GM12878 (cell line): Measurements from ENCODE around the gene MXRA8. TPM values are rescaled to one million over a fixed set of nuclear protein-coding genes. Genes with fewer than 3 reads are reported as not detected.

Source experiments
- ATAC-seq: fragments of 200-7000 bp; cut with Tn5 transposase; 3 replicates; pipeline ENCODE4 v1.9.1; 2020; ENCODE audit warnings: mild to moderate bottlenecking, moderate library complexity
- BruUV-seq: library from RNA; stranded (reverse); fragments of 400-500 nt; replicated peaks from 2 replicates; lab custom pipeline; 2021; lab: Mats Ljungman, UMichigan
- CTCF ChIA-PET: fragments of 300-600 bp; sonication (Branson Sonifier 250); formaldehyde crosslinking; extraction: SDS; loops from one replicate; lab custom pipeline; 2021; ENCODE audit warnings: inconsistent platforms; lab: Yijun Ruan, JAX
- POLR2A ChIA-PET: fragments of 350-600 bp; formaldehyde crosslinking; extraction: SDS; loops from one replicate; lab custom pipeline; 2021; ENCODE audit warnings: inconsistent platforms; lab: Charles Lee
- RAD21 ChIA-PET: fragments of 300-600 bp; sonication (Branson Sonifier 250); formaldehyde crosslinking; loops from one replicate; lab custom pipeline; 2023; ENCODE audit warnings: antibody characterized with exemption; ENCODE audit not compliant: unreplicated experiment; lab: Charles Lee
- SMC1A ChIA-PET: fragments of 300-600 bp; sonication (Branson Sonifier 250); formaldehyde crosslinking; loops from one replicate; lab custom pipeline; 2023; ENCODE audit not compliant: unreplicated experiment, uncharacterized antibody; lab: Charles Lee
- DNase-seq: peaks from one replicate; pipeline ENCODE4 v3.0.0-alpha.2; 2011; ENCODE audit warnings: low read depth, low spot score
- FAIRE-seq: peaks from 3 replicates; lab custom pipeline; 2011; peaks lifted over from hg19 to GRCh38; lab: Jason Lieb, UNC
- H2AFZ ChIP-seq: 2 replicates; pipeline ENCODE4 v1.6.0; 2011; ENCODE audit warnings: low read depth, low read length, control low read depth; ENCODE audit not compliant: control insufficient read depth
- H3K27ac ChIP-seq: 2 replicates; pipeline ENCODE4 v1.5.1; 2011; ENCODE audit warnings: control low read depth; ENCODE audit not compliant: control insufficient read depth, insufficient read depth
- H3K27me3 ChIP-seq, 2 experiments: replicated peaks in 1 of 2; 2 replicates each; pipeline versions ENCODE4 v1.6.0 to v1.6.1; 2011; ENCODE audit warnings: low read length in 1 of 2; ENCODE audit not compliant: control insufficient read depth in 2 of 2, insufficient read depth in 2 of 2
- H3K36me3 ChIP-seq, 2 experiments: 2 replicates each; pipeline ENCODE4 v1.5.1; 2011; ENCODE audit warnings: low read length in 1 of 2; ENCODE audit not compliant: control insufficient read depth in 2 of 2, insufficient read depth in 2 of 2
- H3K4me1 ChIP-seq: 2 replicates; pipeline ENCODE4 v1.6.1; 2011; ENCODE audit warnings: mild to moderate bottlenecking, low read length, moderate library complexity, mixed read lengths; ENCODE audit not compliant: control insufficient read depth, insufficient read depth
- H3K4me2 ChIP-seq: 2 replicates; pipeline ENCODE4 v1.6.0; 2011; ENCODE audit warnings: control low read depth; ENCODE audit not compliant: control insufficient read depth, insufficient read depth
- H3K4me3 ChIP-seq: fragments of 200-600 bp; sonication (generic); 2 replicates; pipeline ENCODE4 v1.5.1; 2016
- H3K79me2 ChIP-seq: 2 replicates; pipeline ENCODE4 v1.6.0; 2011; ENCODE audit warnings: low read length; ENCODE audit not compliant: control insufficient read depth, insufficient read depth
- H3K9ac ChIP-seq: 2 replicates; pipeline ENCODE4 v1.8.0; 2011; ENCODE audit warnings: low read length, control low read depth, mixed read lengths; ENCODE audit not compliant: control insufficient read depth, insufficient read depth
- H3K9me3 ChIP-seq: replicated peaks from 3 replicates; pipeline ENCODE4 v1.5.1; 2011; ENCODE audit warnings: mild to moderate bottlenecking, low read length; ENCODE audit not compliant: control insufficient read depth, insufficient read depth
- H4K20me1 ChIP-seq: 2 replicates; pipeline ENCODE4 v1.6.0; 2011; ENCODE audit not compliant: control insufficient read depth, insufficient read depth
- BMI1 ChIP-seq: fragments of 450-650 bp; IDR thresholded peaks from 2 replicates; pipeline ENCODE4 v1.6.1; 2016; ENCODE audit warnings: mild to moderate bottlenecking, moderate library complexity, borderline replicate concordance
- CUX1 ChIP-seq: IDR thresholded peaks from 2 replicates; pipeline ENCODE4 v1.6.1; 2012; ENCODE audit warnings: improper control_type of control experiment, low read depth, low read length; ENCODE audit not compliant: insufficient replicate concordance
- FOXM1 ChIP-seq: IDR thresholded peaks from 2 replicates; pipeline ENCODE4 v1.6.1; 2012; ENCODE audit warnings: low read depth, mild to moderate bottlenecking, inconsistent platforms, low read length, moderate library complexity
- NFYB ChIP-seq: IDR thresholded peaks from 2 replicates; pipeline ENCODE4 v1.6.1; 2011; ENCODE audit warnings: low read depth, mild to moderate bottlenecking, low read length, improper control_type of control experiment, moderate library complexity; ENCODE audit not compliant: insufficient read depth
- POLR2A ChIP-seq: IDR thresholded peaks from 2 replicates; pipeline ENCODE4 v1.6.1; 2011; ENCODE audit warnings: low read depth, mild to moderate bottlenecking, low read length
- POLR2AphosphoS2 ChIP-seq: IDR thresholded peaks from 2 replicates; pipeline ENCODE4 v1.6.1; 2011; ENCODE audit warnings: low read depth, mild to moderate bottlenecking, low read length, improper control_type of control experiment, moderate library complexity
- SP1 ChIP-seq: IDR thresholded peaks from one replicate; pipeline ENCODE4 v1.6.1; 2011; ENCODE audit warnings: low read depth, low read length
- WGBS: methylation state at CpG from one replicate; pipeline ENCODE4 v1.1.6; 2016; ENCODE audit warnings: low lambda C conversion rate; ENCODE audit not compliant: insufficient replicate concordance, insufficient coverage; ENCODE audit errors: missing lambda C conversion rate; 5-methylcytosine and 5-hydroxymethylcytosine counted together
- in situ Hi-C: fragments of 300-500 bp; cut with MboI; formaldehyde crosslinking; loops from 9 replicates; pipeline ENCODE4 v1.14.3; 2018; ENCODE audit warnings: mixed read lengths
- intact Hi-C: fragments of 100-400 bp; cut with micrococcal nuclease; formaldehyde crosslinking; loops from one replicate; pipeline ENCODE4 v1.14.2; 2022; ENCODE audit not compliant: unreplicated experiment
- polyA plus RNA-seq, 11 experiments: library from polyadenylated mRNA; depleted of rRNA in 4 of 11; unstranded in 6 of 11; stranded (reverse) in 5 of 11; fragments of >200 nt; fragmentation: Nextera tagmentation in 4 of 11; fragmentation: Illumina TruSeq in 1 of 11; extraction: Ambion mirVana in 4 of 11; extraction: Trizol in 1 of 11; gene quantifications; 1 replicate in 1 of 11; 2 replicates in 10 of 11; pipeline versions ENCODE4 v1.2.1 to v1.2.3, GENCODE V29; 2011 to 2016; ENCODE audit warnings: inconsistent platforms in 2 of 11, missing spikeins in 2 of 11, low read depth in 1 of 11
- total RNA-seq, 4 experiments: library from RNA; depleted of rRNA in 3 of 4; stranded (reverse); fragments of >200 nt in 3 of 4; fragmentation: Illumina TruSeq in 1 of 4; extraction: Trizol in 1 of 4; gene quantifications; 2 replicates each; pipeline versions ENCODE4 v1.2.1 to v1.2.3, GENCODE V29; 2013 to 2021
- TF ChIP-seq, protein P1 (sequence below): fragments of 450-650 bp; IDR thresholded peaks from 2 replicates; pipeline ENCODE4 v1.6.1; 2017; ENCODE audit warnings: borderline replicate concordance
- TF ChIP-seq, protein P2 (sequence below): fragments of 450-650 bp; formaldehyde crosslinking; IDR thresholded peaks from 2 replicates; pipeline ENCODE4 v1.4.0; 2020; ENCODE audit warnings: mild to moderate bottlenecking, moderate library complexity
- TF ChIP-seq, protein P3 (sequence below): fragments of 450-650 bp; IDR thresholded peaks from 2 replicates; pipeline ENCODE4 v1.6.1; 2017; ENCODE audit warnings: mild to moderate bottlenecking

Gene MXRA8
- total and polyA plus RNA-seq, 10 of the 15 experiments (the other 5 are each of a cell fraction or from before 2014, with no cell fraction given), result 0.11 to 0.54 (median 0.21) TPM; not detected in 6

DNA sequence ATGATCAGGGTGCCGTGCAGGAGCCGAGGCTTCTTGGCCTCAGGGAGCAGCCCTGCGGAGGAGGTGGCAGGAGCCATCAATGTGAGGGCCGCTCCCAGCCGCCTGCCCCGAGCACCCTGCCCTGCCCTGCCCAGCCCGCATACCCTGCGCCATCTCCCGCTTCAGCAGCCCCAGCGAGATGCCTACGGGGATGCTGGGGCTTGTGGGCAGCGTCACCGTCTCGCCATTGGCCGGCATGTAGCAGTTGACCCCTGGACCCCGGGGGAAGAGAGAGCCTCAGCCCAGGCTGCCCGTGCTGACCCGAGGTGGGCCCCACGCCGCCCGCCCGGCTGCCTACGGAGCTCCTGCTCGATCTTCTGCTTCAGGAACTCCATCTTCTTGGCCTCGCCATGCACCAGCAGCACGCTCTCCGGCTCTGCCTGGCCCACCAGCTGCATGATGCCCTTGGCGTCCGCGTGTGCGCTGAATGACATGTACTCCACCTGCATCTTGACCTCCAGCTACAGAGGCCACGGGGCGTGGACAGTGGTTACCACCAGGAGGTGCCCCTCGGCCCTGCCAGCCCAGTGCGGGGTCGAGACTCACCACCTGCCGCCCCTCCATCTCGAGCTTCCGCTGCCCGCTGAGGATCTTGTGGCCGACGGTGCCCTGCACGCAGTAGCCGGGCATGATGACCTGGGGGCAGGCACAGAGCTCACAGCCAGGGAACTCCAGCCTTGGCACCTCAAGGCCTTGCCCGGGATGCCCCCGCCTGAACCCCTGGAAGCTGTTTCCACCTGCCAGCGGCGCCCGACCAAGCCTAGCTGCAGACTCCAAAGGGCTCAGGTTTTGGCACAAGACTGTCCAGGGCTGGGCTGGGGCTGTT, 45.7 kb downstream of the MXRA8 start:
- Histone ChIP-seq H2AFZ (no peak overlapping the region), H3K79me2 (peaks cover 6% of the 10 kb centered on the region), H3K36me3 (peaks cover 3 to 34% of the 10 kb centered on the region in 2 experiments; a peak in 3 of 4 replicates), H3K9me3 (no peaks in the 10 kb centered on the region), H4K20me1 (no peaks in the 10 kb centered on the region), H3K27me3 (no peaks in the 10 kb centered on the region), H3K27ac (no peak overlapping the region), H3K4me3 (no peak overlapping the region), H3K9ac (no peak overlapping the region), H3K4me2 (no peak overlapping the region), H3K4me1 (no peaks in the 10 kb centered on the region)
- DNase-seq (no peak), FAIRE-seq (no peak), ATAC-seq (no peak)
- ChIA-PET SMC1A (no interaction called here), CTCF (no interaction called here), POLR2A (no interaction called here), RAD21 (no interaction called here)
- 90% methylated on average over 49 of the region's 49 CpGs for WGBS
- in situ Hi-C loops, result no loop called here
- intact Hi-C loops, result no loop called here
- BruUV-seq, result TSS peak; percentile 45
- TF ChIP-seq, protein P1, sequence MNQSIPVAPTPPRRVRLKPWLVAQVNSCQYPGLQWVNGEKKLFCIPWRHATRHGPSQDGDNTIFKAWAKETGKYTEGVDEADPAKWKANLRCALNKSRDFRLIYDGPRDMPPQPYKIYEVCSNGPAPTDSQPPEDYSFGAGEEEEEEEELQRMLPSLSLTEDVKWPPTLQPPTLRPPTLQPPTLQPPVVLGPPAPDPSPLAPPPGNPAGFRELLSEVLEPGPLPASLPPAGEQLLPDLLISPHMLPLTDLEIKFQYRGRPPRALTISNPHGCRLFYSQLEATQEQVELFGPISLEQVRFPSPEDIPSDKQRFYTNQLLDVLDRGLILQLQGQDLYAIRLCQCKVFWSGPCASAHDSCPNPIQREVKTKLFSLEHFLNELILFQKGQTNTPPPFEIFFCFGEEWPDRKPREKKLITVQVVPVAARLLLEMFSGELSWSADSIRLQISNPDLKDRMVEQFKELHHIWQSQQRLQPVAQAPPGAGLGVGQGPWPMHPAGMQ, result no peak
- no peak for TF ChIP-seq SP1
- TF ChIP-seq POLR2A, result peak; percentile 37
- TF ChIP-seq POLR2AphosphoS2, result 0 out of 2 replicates have a peak, but pooled peaks have one; percentile 16
- TF ChIP-seq NFYB, result no peak
- TF ChIP-seq FOXM1, result no peak
- TF ChIP-seq, protein P2, sequence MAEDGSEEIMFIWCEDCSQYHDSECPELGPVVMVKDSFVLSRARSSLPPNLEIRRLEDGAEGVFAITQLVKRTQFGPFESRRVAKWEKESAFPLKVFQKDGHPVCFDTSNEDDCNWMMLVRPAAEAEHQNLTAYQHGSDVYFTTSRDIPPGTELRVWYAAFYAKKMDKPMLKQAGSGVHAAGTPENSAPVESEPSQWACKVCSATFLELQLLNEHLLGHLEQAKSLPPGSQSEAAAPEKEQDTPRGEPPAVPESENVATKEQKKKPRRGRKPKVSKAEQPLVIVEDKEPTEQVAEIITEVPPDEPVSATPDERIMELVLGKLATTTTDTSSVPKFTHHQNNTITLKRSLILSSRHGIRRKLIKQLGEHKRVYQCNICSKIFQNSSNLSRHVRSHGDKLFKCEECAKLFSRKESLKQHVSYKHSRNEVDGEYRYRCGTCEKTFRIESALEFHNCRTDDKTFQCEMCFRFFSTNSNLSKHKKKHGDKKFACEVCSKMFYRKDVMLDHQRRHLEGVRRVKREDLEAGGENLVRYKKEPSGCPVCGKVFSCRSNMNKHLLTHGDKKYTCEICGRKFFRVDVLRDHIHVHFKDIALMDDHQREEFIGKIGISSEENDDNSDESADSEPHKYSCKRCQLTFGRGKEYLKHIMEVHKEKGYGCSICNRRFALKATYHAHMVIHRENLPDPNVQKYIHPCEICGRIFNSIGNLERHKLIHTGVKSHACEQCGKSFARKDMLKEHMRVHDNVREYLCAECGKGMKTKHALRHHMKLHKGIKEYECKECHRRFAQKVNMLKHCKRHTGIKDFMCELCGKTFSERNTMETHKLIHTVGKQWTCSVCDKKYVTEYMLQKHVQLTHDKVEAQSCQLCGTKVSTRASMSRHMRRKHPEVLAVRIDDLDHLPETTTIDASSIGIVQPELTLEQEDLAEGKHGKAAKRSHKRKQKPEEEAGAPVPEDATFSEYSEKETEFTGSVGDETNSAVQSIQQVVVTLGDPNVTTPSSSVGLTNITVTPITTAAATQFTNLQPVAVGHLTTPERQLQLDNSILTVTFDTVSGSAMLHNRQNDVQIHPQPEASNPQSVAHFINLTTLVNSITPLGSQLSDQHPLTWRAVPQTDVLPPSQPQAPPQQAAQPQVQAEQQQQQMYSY, result no peak
- TF ChIP-seq BMI1, result no peak
- TF ChIP-seq, protein P3, sequence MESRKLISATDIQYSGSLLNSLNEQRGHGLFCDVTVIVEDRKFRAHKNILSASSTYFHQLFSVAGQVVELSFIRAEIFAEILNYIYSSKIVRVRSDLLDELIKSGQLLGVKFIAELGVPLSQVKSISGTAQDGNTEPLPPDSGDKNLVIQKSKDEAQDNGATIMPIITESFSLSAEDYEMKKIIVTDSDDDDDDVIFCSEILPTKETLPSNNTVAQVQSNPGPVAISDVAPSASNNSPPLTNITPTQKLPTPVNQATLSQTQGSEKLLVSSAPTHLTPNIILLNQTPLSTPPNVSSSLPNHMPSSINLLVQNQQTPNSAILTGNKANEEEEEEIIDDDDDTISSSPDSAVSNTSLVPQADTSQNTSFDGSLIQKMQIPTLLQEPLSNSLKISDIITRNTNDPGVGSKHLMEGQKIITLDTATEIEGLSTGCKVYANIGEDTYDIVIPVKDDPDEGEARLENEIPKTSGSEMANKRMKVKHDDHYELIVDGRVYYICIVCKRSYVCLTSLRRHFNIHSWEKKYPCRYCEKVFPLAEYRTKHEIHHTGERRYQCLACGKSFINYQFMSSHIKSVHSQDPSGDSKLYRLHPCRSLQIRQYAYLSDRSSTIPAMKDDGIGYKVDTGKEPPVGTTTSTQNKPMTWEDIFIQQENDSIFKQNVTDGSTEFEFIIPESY, result no peak
- TF ChIP-seq CUX1, result no peak
